SK-N-SH treated with all-trans-retinoic acid at 6 μM for 48 hours (cell line): Measurements from ENCODE around the gene FAM110A.
"Not testable (repeated sequence)": the region's sequence is repeated elsewhere in the genome, so short reads cannot be mapped to it uniquely, and the experiment has no call there.

Experiments used
- ATAC-seq: fragments of 200-7000 bp; cut with Tn5 transposase; 3 replicates; pipeline ENCODE4 v1.9.1; 2020; ENCODE audit warnings: mild to moderate bottlenecking, moderate library complexity
- ARNTL ChIP-seq: fragments of 450-650 bp; formaldehyde crosslinking; IDR thresholded peaks from 2 replicates; pipeline ENCODE4 v1.5.0; 2020; ENCODE audit warnings: low read depth, mild to moderate bottlenecking, moderate library complexity, borderline replicate concordance
- BACH2 ChIP-seq: fragments of 250-450 bp; sonication (Bioruptor Pico); IDR thresholded peaks from 2 replicates; pipeline ENCODE4 v1.9.0; 2021; ENCODE audit warnings: mild to moderate bottlenecking, borderline replicate concordance
- CSDC2 ChIP-seq: fragments of 250-450 bp; sonication (Bioruptor Pico); IDR thresholded peaks from 2 replicates; pipeline ENCODE4 v1.5.0; 2020; ENCODE audit warnings: mild to moderate bottlenecking, moderate library complexity
- ESRRG ChIP-seq: fragments of 250-450 bp; sonication (Bioruptor Pico); IDR thresholded peaks from 2 replicates; pipeline ENCODE4 v1.6.1; 2021; ENCODE audit warnings: mild to moderate bottlenecking
- GLIS3 ChIP-seq: fragments of 250-450 bp; sonication (Bioruptor Pico); IDR thresholded peaks from 2 replicates; pipeline ENCODE4 v1.5.0; 2020; ENCODE audit warnings: mild to moderate bottlenecking, moderate library complexity
- ISL1 ChIP-seq: fragments of 250-450 bp; sonication (Bioruptor Pico); IDR thresholded peaks from 2 replicates; pipeline ENCODE4 v2.1.2; 2022; ENCODE audit warnings: mild to moderate bottlenecking, moderate library complexity
- OSR1 ChIP-seq: fragments of 250-450 bp; sonication (Bioruptor Pico); IDR thresholded peaks from 2 replicates; pipeline ENCODE4 v1.8.0; 2022; ENCODE audit warnings: moderate library complexity, mild to moderate bottlenecking, inconsistent platforms
- PPARA ChIP-seq: fragments of 250-450 bp; sonication (Bioruptor Pico); IDR thresholded peaks from 2 replicates; pipeline ENCODE4 v1.5.0; 2020; ENCODE audit warnings: mild to moderate bottlenecking, borderline replicate concordance
- SNAI2 ChIP-seq: fragments of 250-450 bp; sonication (Bioruptor Pico); IDR thresholded peaks from 2 replicates; pipeline ENCODE4 v1.5.0; 2020; ENCODE audit warnings: mild to moderate bottlenecking, moderate library complexity
- TCF4 ChIP-seq: fragments of 250-450 bp; sonication (Bioruptor Pico); IDR thresholded peaks from 2 replicates; pipeline ENCODE4 v1.8.0; 2021; ENCODE audit warnings: mild to moderate bottlenecking, moderate library complexity, borderline replicate concordance
- TOX ChIP-seq: fragments of 250-450 bp; sonication (Bioruptor Pico); IDR thresholded peaks from 2 replicates; pipeline ENCODE4 v1.8.0; 2021; ENCODE audit warnings: mild to moderate bottlenecking, moderate library complexity, borderline replicate concordance
- ZC3H10 ChIP-seq: fragments of 250-450 bp; sonication (Bioruptor Pico); IDR thresholded peaks from 2 replicates; pipeline ENCODE4 v1.5.1; 2021; ENCODE audit warnings: mild to moderate bottlenecking, moderate library complexity
- ZFP3 ChIP-seq: fragments of 250-450 bp; sonication (Bioruptor Pico); IDR thresholded peaks from 2 replicates; pipeline ENCODE4 v1.5.0; 2020; ENCODE audit warnings: mild to moderate bottlenecking, moderate library complexity
- ZFP30 ChIP-seq: fragments of 450-650 bp; formaldehyde crosslinking; IDR thresholded peaks from 2 replicates; pipeline ENCODE4 v1.5.0; 2022; ENCODE audit warnings: mild to moderate bottlenecking, moderate library complexity
- ZNF565 ChIP-seq: fragments of 450-650 bp; formaldehyde crosslinking; conservative IDR thresholded peaks from 2 replicates; pipeline ENCODE4 v1.5.0; 2020; ENCODE audit warnings: low read depth, mild to moderate bottlenecking, moderate library complexity
- ZNF70 ChIP-seq: fragments of 450-650 bp; formaldehyde crosslinking; IDR thresholded peaks from 2 replicates; pipeline ENCODE4 v1.5.0; 2020; ENCODE audit warnings: mild to moderate bottlenecking, moderate library complexity
- ZNF8 ChIP-seq: fragments of 450-650 bp; formaldehyde crosslinking; IDR thresholded peaks from 2 replicates; pipeline ENCODE4 v1.5.0; 2020; ENCODE audit warnings: mild to moderate bottlenecking, moderate library complexity
- TF ChIP-seq, protein P1 (sequence below): fragments of 250-450 bp; sonication (Bioruptor Pico); IDR thresholded peaks from 2 replicates; pipeline ENCODE4 v1.5.0; 2020; ENCODE audit warnings: mild to moderate bottlenecking, moderate library complexity
- TF ChIP-seq, protein P2 (sequence below): fragments of 250-450 bp; sonication (Bioruptor Pico); IDR thresholded peaks from 2 replicates; pipeline ENCODE4 v1.5.1; 2021; ENCODE audit warnings: mild to moderate bottlenecking, moderate library complexity
- TF ChIP-seq, protein P3 (sequence below): fragments of 250-450 bp; sonication (Bioruptor Pico); IDR thresholded peaks from 2 replicates; pipeline ENCODE4 v1.5.1; 2020; ENCODE audit warnings: low read depth, mild to moderate bottlenecking, moderate library complexity
- TF ChIP-seq, protein P4 (sequence below): fragments of 250-450 bp; sonication (Bioruptor Pico); IDR thresholded peaks from 2 replicates; pipeline ENCODE4 v1.8.0; 2020; ENCODE audit warnings: mild to moderate bottlenecking, moderate library complexity, borderline replicate concordance

The FAM110A gene

DNA sequence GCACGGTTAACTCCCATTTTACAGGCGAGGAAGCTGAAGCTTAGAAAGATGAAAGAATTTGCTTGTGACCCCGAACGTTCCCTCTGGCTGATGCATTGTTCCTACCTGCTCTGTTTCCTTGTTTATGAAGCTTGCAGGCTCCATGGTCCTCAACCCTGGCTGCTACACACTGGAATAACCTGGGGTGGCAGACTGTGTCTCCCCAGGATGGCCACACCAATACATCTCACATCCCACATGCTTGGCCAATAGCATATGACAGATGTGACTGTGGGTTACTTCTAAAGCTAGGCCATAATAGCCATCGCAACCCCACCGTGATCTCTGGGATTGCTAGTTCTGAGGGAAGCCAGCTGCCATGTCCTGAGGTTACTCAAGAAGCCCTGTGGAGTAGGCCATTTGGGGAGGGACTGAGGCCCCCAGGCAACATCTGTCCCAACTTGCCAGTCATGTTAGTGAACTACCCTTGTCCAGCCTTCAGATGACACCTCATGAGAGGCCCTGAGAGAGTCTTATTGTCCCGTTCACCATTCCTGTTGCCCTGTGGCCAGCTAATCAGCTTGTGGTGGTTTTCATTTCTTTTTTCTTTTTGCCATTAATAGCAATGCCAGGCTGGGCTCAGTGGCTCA lies 6.7 kb upstream of the FAM110A start:
- no peak for TF ChIP-seq GLIS3 (CRISPR knock-in tag)
- no peak for ATAC-seq

DNA sequence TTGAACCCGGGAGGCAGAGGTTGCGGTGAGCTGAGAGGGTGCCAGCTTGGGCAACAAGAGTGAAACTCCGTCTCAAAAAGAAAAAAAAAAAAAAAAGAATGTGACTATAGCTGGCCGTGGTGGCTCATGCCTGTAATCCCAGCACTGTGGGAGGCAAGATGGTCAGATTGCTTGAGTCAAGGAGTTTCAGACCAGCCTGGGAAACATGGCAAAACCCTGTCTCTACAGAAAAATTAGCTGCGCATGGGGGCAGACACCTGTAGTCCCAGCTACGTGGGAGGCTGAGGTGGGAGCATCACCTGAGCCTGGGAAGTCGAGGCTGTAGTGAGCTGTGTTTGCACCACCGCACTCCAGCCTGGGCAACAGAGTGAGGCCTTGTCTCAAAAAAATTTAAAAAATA lies 5.5 kb upstream of the FAM110A start:
- ATAC-seq, result not testable (repeated sequence)

DNA sequence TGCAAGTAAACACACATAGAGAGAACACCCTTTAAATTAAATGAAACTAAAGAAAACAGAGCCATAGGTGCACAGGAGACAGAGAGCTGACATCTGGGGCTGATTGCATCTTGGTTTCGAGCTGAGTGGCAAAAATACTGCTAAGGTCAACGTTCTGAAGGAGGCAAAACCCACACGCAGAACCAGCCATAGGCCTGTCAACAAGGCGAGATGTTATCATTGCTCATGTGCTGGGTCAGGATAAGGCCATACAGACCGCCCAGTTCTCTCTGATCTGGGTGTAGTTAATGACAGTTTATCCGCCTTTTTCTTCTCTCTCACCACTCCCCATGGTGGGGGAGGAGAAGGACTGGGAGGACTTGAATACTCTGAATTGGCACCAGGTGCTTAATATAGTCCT lies 4.5 kb upstream of the FAM110A start:
- no peak for TF ChIP-seq ZNF70
- TF ChIP-seq PPARA (CRISPR knock-in tag), result no peak
- no peak for TF ChIP-seq ZNF8 (CRISPR knock-in tag)
- TF ChIP-seq BACH2, result no peak
- TF ChIP-seq ESRRG (CRISPR knock-in tag), result no peak
- TF ChIP-seq SNAI2 (CRISPR knock-in tag), result no peak
- no peak for TF ChIP-seq ZC3H10 (CRISPR knock-in tag)
- TF ChIP-seq, protein P1, sequence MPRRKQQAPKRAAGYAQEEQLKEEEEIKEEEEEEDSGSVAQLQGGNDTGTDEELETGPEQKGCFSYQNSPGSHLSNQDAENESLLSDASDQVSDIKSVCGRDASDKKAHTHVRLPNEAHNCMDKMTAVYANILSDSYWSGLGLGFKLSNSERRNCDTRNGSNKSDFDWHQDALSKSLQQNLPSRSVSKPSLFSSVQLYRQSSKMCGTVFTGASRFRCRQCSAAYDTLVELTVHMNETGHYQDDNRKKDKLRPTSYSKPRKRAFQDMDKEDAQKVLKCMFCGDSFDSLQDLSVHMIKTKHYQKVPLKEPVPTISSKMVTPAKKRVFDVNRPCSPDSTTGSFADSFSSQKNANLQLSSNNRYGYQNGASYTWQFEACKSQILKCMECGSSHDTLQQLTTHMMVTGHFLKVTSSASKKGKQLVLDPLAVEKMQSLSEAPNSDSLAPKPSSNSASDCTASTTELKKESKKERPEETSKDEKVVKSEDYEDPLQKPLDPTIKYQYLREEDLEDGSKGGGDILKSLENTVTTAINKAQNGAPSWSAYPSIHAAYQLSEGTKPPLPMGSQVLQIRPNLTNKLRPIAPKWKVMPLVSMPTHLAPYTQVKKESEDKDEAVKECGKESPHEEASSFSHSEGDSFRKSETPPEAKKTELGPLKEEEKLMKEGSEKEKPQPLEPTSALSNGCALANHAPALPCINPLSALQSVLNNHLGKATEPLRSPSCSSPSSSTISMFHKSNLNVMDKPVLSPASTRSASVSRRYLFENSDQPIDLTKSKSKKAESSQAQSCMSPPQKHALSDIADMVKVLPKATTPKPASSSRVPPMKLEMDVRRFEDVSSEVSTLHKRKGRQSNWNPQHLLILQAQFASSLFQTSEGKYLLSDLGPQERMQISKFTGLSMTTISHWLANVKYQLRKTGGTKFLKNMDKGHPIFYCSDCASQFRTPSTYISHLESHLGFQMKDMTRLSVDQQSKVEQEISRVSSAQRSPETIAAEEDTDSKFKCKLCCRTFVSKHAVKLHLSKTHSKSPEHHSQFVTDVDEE (CRISPR knock-in tag), result no peak
- TF ChIP-seq GLIS3 (CRISPR knock-in tag), result no peak
- TF ChIP-seq TOX (CRISPR knock-in tag), result no peak
- TF ChIP-seq TCF4 (CRISPR knock-in tag), result no peak
- no peak for TF ChIP-seq ZFP30 (CRISPR knock-in tag)
- TF ChIP-seq, protein P2, sequence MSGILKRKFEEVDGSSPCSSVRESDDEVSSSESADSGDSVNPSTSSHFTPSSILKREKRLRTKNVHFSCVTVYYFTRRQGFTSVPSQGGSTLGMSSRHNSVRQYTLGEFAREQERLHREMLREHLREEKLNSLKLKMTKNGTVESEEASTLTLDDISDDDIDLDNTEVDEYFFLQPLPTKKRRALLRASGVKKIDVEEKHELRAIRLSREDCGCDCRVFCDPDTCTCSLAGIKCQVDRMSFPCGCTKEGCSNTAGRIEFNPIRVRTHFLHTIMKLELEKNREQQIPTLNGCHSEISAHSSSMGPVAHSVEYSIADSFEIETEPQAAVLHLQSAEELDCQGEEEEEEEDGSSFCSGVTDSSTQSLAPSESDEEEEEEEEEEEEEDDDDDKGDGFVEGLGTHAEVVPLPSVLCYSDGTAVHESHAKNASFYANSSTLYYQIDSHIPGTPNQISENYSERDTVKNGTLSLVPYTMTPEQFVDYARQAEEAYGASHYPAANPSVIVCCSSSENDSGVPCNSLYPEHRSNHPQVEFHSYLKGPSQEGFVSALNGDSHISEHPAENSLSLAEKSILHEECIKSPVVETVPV, result no peak
- no peak for TF ChIP-seq ARNTL (CRISPR knock-in tag)
- TF ChIP-seq CSDC2 (CRISPR knock-in tag), result no peak
- TF ChIP-seq, protein P3, sequence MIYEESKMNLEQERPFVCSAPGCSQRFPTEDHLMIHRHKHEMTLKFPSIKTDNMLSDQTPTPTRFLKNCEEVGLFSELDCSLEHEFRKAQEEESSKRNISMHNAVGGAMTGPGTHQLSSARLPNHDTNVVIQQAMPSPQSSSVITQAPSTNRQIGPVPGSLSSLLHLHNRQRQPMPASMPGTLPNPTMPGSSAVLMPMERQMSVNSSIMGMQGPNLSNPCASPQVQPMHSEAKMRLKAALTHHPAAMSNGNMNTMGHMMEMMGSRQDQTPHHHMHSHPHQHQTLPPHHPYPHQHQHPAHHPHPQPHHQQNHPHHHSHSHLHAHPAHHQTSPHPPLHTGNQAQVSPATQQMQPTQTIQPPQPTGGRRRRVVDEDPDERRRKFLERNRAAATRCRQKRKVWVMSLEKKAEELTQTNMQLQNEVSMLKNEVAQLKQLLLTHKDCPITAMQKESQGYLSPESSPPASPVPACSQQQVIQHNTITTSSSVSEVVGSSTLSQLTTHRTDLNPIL (CRISPR knock-in tag), result no peak
- no peak for TF ChIP-seq ZNF565 (CRISPR knock-in tag)
- TF ChIP-seq OSR1 (CRISPR knock-in tag), result no peak
- no peak for TF ChIP-seq ZFP3 (CRISPR knock-in tag)
- TF ChIP-seq, protein P4, sequence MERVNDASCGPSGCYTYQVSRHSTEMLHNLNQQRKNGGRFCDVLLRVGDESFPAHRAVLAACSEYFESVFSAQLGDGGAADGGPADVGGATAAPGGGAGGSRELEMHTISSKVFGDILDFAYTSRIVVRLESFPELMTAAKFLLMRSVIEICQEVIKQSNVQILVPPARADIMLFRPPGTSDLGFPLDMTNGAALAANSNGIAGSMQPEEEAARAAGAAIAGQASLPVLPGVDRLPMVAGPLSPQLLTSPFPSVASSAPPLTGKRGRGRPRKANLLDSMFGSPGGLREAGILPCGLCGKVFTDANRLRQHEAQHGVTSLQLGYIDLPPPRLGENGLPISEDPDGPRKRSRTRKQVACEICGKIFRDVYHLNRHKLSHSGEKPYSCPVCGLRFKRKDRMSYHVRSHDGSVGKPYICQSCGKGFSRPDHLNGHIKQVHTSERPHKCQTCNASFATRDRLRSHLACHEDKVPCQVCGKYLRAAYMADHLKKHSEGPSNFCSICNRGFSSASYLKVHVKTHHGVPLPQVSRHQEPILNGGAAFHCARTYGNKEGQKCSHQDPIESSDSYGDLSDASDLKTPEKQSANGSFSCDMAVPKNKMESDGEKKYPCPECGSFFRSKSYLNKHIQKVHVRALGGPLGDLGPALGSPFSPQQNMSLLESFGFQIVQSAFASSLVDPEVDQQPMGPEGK (CRISPR knock-in tag), result no peak
- ATAC-seq, result no peak

DNA sequence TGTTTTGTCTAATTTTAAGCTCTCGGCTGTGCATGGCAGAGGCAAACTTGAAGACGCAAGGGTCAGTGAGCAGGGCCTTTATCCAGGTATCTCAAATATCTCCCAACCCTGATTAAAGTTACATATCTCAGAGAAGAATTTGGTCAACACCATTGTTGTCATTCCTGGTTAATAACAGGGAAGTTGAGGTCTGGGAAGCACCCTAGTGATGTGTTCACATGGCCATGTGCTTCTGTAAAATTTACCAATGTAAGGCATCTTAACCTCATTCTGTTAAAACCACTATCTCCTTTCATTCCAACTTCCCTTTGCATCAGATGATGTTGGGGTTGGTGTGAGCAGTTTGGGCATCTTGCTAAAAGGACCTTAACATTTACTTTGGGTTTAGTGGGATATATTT lies 4.0 kb upstream of the FAM110A start:
- no peak for ATAC-seq
- TF ChIP-seq, protein P4 (CRISPR knock-in tag), result no peak
- TF ChIP-seq GLIS3 (CRISPR knock-in tag) (no peak), ZNF8 (CRISPR knock-in tag) (no peak), ZFP3 (CRISPR knock-in tag) (no peak), ARNTL (CRISPR knock-in tag) (no peak), ZFP30 (CRISPR knock-in tag) (no peak), ZNF70 (no peak), PPARA (CRISPR knock-in tag) (no peak), BACH2 (no peak), ISL1 (CRISPR knock-in tag) (no peak), CSDC2 (CRISPR knock-in tag) (no peak), TCF4 (CRISPR knock-in tag) (no peak)
- TF ChIP-seq, protein P2, result no peak
- TF ChIP-seq, protein P1 (CRISPR knock-in tag), result no peak
